HepG2 (cell line): ENCODE measurements around the gene LEPR. TPM values are rescaled to one million over a fixed set of nuclear protein-coding genes. Genes with fewer than 3 reads are reported as not detected.

ENCODE experiments used
- ATF1 ChIP-seq: IDR thresholded peaks from 2 replicates; pipeline ENCODE4 v1.6.1; 2016; ENCODE audit warnings: mild to moderate bottlenecking, control low read depth
- CREB1 ChIP-seq, 2 experiments: fragments of 450-650 bp in 1 of 2; IDR thresholded peaks; 2 replicates each; pipeline ENCODE4 v1.6.1; 2016 to 2017; ENCODE audit warnings: control low read depth in 1 of 2, mild to moderate bottlenecking in 1 of 2, missing compliant biosample characterization in 1 of 2, missing genetic modification characterization in 1 of 2
- CSRNP2 ChIP-seq: sonication (generic); formaldehyde crosslinking; conservative IDR thresholded peaks from 2 replicates; pipeline ENCODE4 v1.8.0; 2022; ENCODE audit warnings: low read depth, missing genetic modification reagents
- HCFC1 ChIP-seq: fragments of 150-350 bp; IDR thresholded peaks from 2 replicates; pipeline ENCODE4 v1.6.1; 2014; ENCODE audit warnings: low read depth, low read length
- HIVEP1 ChIP-seq: sonication (generic); formaldehyde crosslinking; IDR thresholded peaks from 2 replicates; pipeline ENCODE4 v1.4.0; 2020; ENCODE audit warnings: mild to moderate bottlenecking, missing genetic modification reagents
- IKZF4 ChIP-seq: sonication (generic); formaldehyde crosslinking; IDR thresholded peaks from 2 replicates; pipeline ENCODE4 v1.5.1; 2020; ENCODE audit warnings: borderline replicate concordance, mild to moderate bottlenecking, low read depth, missing genetic modification reagents; ENCODE audit errors: not compliant biosample characterization
- ISL2 ChIP-seq: sonication (generic); formaldehyde crosslinking; IDR thresholded peaks from 2 replicates; pipeline ENCODE4 v1.5.0; 2020; ENCODE audit warnings: missing genetic modification reagents
- KAT7 ChIP-seq: IDR thresholded peaks from 2 replicates; pipeline ENCODE4 v1.6.1; 2018; ENCODE audit warnings: borderline replicate concordance, missing compliant biosample characterization
- MAZ ChIP-seq, 2 experiments: sonication (generic) in 1 of 2; formaldehyde crosslinking in 1 of 2; IDR thresholded peaks; 2 replicates each; pipeline versions ENCODE4 v1.5.0 to v1.6.1; 2012 to 2020; ENCODE audit warnings: low read depth in 2 of 2, mild to moderate bottlenecking in 2 of 2, borderline replicate concordance in 1 of 2, improper control_type of control experiment in 1 of 2, low read length in 1 of 2, missing genetic modification reagents in 1 of 2, moderate library complexity in 1 of 2
- MBD4 ChIP-seq: IDR thresholded peaks from 2 replicates; pipeline ENCODE4 v1.6.1; 2012; ENCODE audit warnings: low read length, inconsistent platforms, borderline replicate concordance
- MXD4 ChIP-seq: IDR thresholded peaks from 2 replicates; pipeline ENCODE4 v1.6.1; 2016; ENCODE audit warnings: mild to moderate bottlenecking, missing biosample characterization, missing genetic modification reagents
- NFE2L1 ChIP-seq: sonication (generic); formaldehyde crosslinking; IDR thresholded peaks from 2 replicates; pipeline ENCODE4 v1.4.0; 2020; ENCODE audit warnings: missing genetic modification reagents, mild to moderate bottlenecking, borderline replicate concordance
- NFKBIZ ChIP-seq: IDR thresholded peaks from 2 replicates; pipeline ENCODE4 v1.6.1; 2018; ENCODE audit warnings: missing genetic modification reagents, missing compliant biosample characterization
- NR2F1 ChIP-seq, 2 experiments: fragments of 450-650 bp in 1 of 2; formaldehyde crosslinking in 1 of 2; IDR thresholded peaks; 2 replicates each; pipeline versions ENCODE4 v1.5.0 to v1.6.1; 2016 to 2020; ENCODE audit warnings: mild to moderate bottlenecking in 1 of 2, missing compliant biosample characterization in 1 of 2, missing genetic modification reagents in 1 of 2, moderate library complexity in 1 of 2
- PHF8 ChIP-seq: sonication (generic); formaldehyde crosslinking; IDR thresholded peaks from 2 replicates; pipeline ENCODE4 v1.5.0; 2020; ENCODE audit warnings: missing genetic modification reagents
- PITX1 ChIP-seq: sonication (generic); formaldehyde crosslinking; IDR thresholded peaks from 2 replicates; pipeline ENCODE4 v1.5.1; 2020; ENCODE audit warnings: mild to moderate bottlenecking, missing genetic modification reagents
- RBFOX2 ChIP-seq: fragments of 200-400 bp; formaldehyde crosslinking; IDR thresholded peaks from 2 replicates; pipeline ENCODE4 v1.6.1; 2017; ENCODE audit warnings: low read depth, mild to moderate bottlenecking, low read length
- ZNF143 ChIP-seq: sonication (generic); formaldehyde crosslinking; IDR thresholded peaks from 2 replicates; pipeline ENCODE4 v1.4.0; 2020; ENCODE audit warnings: missing genetic modification reagents
- ZNF317 ChIP-seq: sonication (generic); formaldehyde crosslinking; IDR thresholded peaks from 2 replicates; pipeline ENCODE4 v1.5.0; 2020; ENCODE audit warnings: mild to moderate bottlenecking, missing genetic modification reagents
- ZNF558 ChIP-seq: sonication (generic); formaldehyde crosslinking; IDR thresholded peaks from 2 replicates; pipeline ENCODE4 v1.9.0; 2022; ENCODE audit warnings: mild to moderate bottlenecking, missing genetic modification reagents, borderline replicate concordance
- polyA plus RNA-seq, 8 experiments: library from polyadenylated mRNA; depleted of rRNA in 3 of 8; stranded (reverse) in 7 of 8; unstranded in 1 of 8; fragments of >200 nt; fragmentation: Illumina TruSeq in 4 of 8; extraction: Trizol in 4 of 8; gene quantifications; 2 replicates each; pipeline versions ENCODE4 v1.2.1 to v1.2.3, GENCODE V29; 2011 to 2016; ENCODE audit warnings: low read depth in 4 of 8, missing spikeins in 1 of 8, mixed read lengths in 1 of 8; ENCODE audit not compliant: insufficient read depth in 1 of 8
- total RNA-seq, 5 experiments: library from RNA; depleted of rRNA; stranded (reverse); fragments of >200 nt; fragmentation: Illumina TruSeq; extraction: Trizol; gene quantifications; 2 replicates each; pipeline ENCODE4 v1.2.3, GENCODE V29; 2016; ENCODE audit warnings: low read depth in 1 of 5
- TF ChIP-seq, protein P1 (sequence below): IDR thresholded peaks from 2 replicates; pipeline ENCODE4 v1.6.1; 2016
- TF ChIP-seq, protein P2 (sequence below): sonication (generic); formaldehyde crosslinking; IDR thresholded peaks from 2 replicates; pipeline ENCODE4 v1.5.0; 2020; ENCODE audit warnings: missing genetic modification reagents
- TF ChIP-seq, protein P3 (sequence below): sonication (generic); formaldehyde crosslinking; IDR thresholded peaks from 2 replicates; pipeline ENCODE4 v1.4.0; 2020; ENCODE audit warnings: low read depth, mild to moderate bottlenecking, missing genetic modification reagents

LEPR gene
- total and polyA plus RNA-seq, 2 of the 13 experiments (the other 11 are each of a cell fraction or from before 2014, with no cell fraction given): 0.60 to 1.7 TPM

DNA sequence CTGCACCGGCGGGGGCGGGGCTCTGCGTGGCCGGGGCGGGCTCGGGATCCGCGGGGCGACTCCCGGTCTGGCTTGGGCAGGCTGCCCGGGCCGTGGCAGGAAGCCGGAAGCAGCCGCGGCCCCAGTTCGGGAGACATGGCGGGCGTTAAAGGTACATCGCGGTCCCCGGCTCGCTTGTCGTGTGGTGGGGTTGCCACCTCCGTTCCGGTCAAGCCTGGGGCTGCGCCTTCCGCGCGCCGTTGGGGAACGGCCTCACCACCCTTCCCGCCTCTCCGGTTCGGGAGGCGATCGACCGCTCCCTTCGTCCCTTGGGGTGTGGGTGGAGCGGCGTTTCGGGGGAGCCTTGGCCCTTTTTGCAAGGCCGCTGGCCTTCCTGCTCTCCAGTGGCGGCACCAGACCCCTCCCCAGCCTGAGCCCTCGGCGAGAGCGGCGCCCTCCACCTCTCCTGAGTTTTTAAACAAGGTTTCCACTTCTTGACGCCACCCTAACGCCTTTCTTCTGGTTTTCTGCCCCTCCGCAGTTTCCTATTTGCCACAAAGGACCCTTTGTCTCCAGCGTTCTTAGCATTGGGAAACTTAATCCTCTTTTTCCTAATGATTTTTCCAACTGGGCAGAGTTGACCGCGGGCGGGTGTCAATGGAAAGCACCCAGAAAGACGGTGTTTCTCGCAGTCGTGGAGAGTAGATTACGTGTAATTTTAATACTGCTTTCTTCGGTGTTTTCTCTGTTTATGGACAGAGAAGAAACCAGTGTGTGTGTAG, at the start of gene LEPR, which contains the start of gene LEPROT (continued):
- TF ChIP-seq KAT7: peak; percentile 69; the same call in 1 of the 2 replicates
- peak; percentile 75; the same call in 1 of the 2 replicates for TF ChIP-seq ZNF317 (CRISPR knock-in tag)
- TF ChIP-seq, protein P1, sequence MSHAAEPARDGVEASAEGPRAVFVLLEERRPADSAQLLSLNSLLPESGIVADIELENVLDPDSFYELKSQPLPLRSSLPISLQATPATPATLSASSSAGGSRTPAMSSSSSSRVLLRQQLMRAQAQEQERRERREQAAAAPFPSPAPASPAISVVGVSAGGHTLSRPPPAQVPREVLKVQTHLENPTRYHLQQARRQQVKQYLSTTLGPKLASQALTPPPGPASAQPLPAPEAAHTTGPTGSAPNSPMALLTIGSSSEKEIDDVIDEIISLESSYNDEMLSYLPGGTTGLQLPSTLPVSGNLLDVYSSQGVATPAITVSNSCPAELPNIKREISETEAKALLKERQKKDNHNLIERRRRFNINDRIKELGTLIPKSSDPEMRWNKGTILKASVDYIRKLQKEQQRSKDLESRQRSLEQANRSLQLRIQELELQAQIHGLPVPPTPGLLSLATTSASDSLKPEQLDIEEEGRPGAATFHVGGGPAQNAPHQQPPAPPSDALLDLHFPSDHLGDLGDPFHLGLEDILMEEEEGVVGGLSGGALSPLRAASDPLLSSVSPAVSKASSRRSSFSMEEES: peak; percentile 56
- TF ChIP-seq RBFOX2: peak; percentile 94
- TF ChIP-seq ZNF558: peak; percentile 22; the same call in 1 of the 2 replicates
- no peak for TF ChIP-seq CSRNP2 (CRISPR knock-in tag)
- TF ChIP-seq NFKBIZ (CRISPR knock-in tag): no peak
- TF ChIP-seq IKZF4 (CRISPR knock-in tag): peak; percentile 34
- TF ChIP-seq PHF8: peak; percentile 96
- TF ChIP-seq MXD4: peak; percentile 47; the same call in 1 of the 2 replicates
- TF ChIP-seq, protein P2, sequence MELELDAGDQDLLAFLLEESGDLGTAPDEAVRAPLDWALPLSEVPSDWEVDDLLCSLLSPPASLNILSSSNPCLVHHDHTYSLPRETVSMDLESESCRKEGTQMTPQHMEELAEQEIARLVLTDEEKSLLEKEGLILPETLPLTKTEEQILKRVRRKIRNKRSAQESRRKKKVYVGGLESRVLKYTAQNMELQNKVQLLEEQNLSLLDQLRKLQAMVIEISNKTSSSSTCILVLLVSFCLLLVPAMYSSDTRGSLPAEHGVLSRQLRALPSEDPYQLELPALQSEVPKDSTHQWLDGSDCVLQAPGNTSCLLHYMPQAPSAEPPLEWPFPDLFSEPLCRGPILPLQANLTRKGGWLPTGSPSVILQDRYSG (CRISPR knock-in tag): 0 out of 2 replicates have a peak, but pooled peaks have one; percentile 50
- TF ChIP-seq MAZ (IDR thresholded peaks at IDR 0.05; ENCODE audit: borderline replicate concordance, low read depth, low read length): peak; percentile 4; the same call in 1 of the 2 replicates
- TF ChIP-seq MAZ (CRISPR knock-in tag; IDR thresholded peaks at IDR 0.05; ENCODE audit: low read depth): peak; percentile 79; the same call in 1 of the 2 replicates
- no peak for TF ChIP-seq MBD4
- TF ChIP-seq, protein P3, sequence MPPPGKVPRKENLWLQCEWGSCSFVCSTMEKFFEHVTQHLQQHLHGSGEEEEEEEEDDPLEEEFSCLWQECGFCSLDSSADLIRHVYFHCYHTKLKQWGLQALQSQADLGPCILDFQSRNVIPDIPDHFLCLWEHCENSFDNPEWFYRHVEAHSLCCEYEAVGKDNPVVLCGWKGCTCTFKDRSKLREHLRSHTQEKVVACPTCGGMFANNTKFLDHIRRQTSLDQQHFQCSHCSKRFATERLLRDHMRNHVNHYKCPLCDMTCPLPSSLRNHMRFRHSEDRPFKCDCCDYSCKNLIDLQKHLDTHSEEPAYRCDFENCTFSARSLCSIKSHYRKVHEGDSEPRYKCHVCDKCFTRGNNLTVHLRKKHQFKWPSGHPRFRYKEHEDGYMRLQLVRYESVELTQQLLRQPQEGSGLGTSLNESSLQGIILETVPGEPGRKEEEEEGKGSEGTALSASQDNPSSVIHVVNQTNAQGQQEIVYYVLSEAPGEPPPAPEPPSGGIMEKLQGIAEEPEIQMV (CRISPR knock-in tag): peak; percentile 51; the same call in 1 of the 2 replicates
- peak; percentile 66; the same call in 1 of the 2 replicates for TF ChIP-seq ISL2 (CRISPR knock-in tag)
- peak; percentile 59 for TF ChIP-seq PITX1 (CRISPR knock-in tag)
- no peak for TF ChIP-seq NFE2L1 (CRISPR knock-in tag)
- 0 out of 2 replicates have a peak, but pooled peaks have one; percentile 55 for TF ChIP-seq HIVEP1 (CRISPR knock-in tag)
- peak; percentile 54; the same call in 1 of the 2 replicates for TF ChIP-seq ZNF143 (CRISPR knock-in tag)
- no peak for TF ChIP-seq HCFC1
- TF ChIP-seq CREB1 (IDR thresholded peaks at IDR 0.05): no peak
- TF ChIP-seq CREB1 (CRISPR knock-in tag; IDR thresholded peaks at IDR 0.05): peak; percentile 52; the same call in 1 of the 2 replicates
- TF ChIP-seq ATF1 (CRISPR knock-in tag): no peak
- no peak for TF ChIP-seq NR2F1 (CRISPR knock-in tag; IDR thresholded peaks at IDR 0.05)
